H9 (cell line): ENCODE data around the gene PSAPL1. TPM values are rescaled to one million over a fixed set of nuclear protein-coding genes. Genes with fewer than 3 reads are reported as not detected.

Experiments used
- DNase-seq: peaks from one replicate; pipeline ENCODE4 v3.0.0-alpha.2; 2017
- H2AFZ ChIP-seq: one replicate; pipeline ENCODE4 v1.6.1; 2013; ENCODE audit warnings: mild to moderate bottlenecking, low read length, control low read depth, moderate library complexity
- H2AK5ac ChIP-seq: 2 replicates; pipeline ENCODE4 v1.6.1; 2013; ENCODE audit warnings: low read length, control low read depth, mixed read lengths; ENCODE audit not compliant: insufficient read length
- H2BK120ac ChIP-seq: one replicate; pipeline ENCODE4 v1.6.1; 2013; ENCODE audit warnings: low read depth, mild to moderate bottlenecking, low read length, control low read depth, inconsistent platforms; ENCODE audit not compliant: poor library complexity, severe bottlenecking
- H2BK12ac ChIP-seq: 2 replicates; pipeline ENCODE4 v1.6.1; 2013; ENCODE audit warnings: low read length, control low read depth, mixed read lengths, low read depth; ENCODE audit not compliant: insufficient read length
- H2BK15ac ChIP-seq: 2 replicates; pipeline ENCODE4 v1.6.1; 2013; ENCODE audit warnings: low read depth, low read length, control low read depth
- H2BK20ac ChIP-seq: one replicate; pipeline ENCODE4 v1.6.1; 2013; ENCODE audit warnings: low read depth, mild to moderate bottlenecking, low read length, control low read depth, inconsistent platforms; ENCODE audit not compliant: poor library complexity, severe bottlenecking
- H2BK5ac ChIP-seq: 2 replicates; pipeline ENCODE4 v1.6.1; 2013; ENCODE audit warnings: low read length, control low read depth, mixed read lengths; ENCODE audit not compliant: insufficient read length
- H3K14ac ChIP-seq: 2 replicates; pipeline ENCODE4 v1.6.1; 2013; ENCODE audit warnings: low read length, control low read depth; ENCODE audit not compliant: insufficient read depth
- H3K18ac ChIP-seq: 2 replicates; pipeline ENCODE4 v1.6.1; 2013; ENCODE audit warnings: low read depth, mild to moderate bottlenecking, mixed read lengths, low read length, control low read depth; ENCODE audit not compliant: insufficient read length
- H3K23ac ChIP-seq: 2 replicates; pipeline ENCODE4 v1.6.1; 2013; ENCODE audit warnings: low read length, control low read depth, mixed read lengths, low read depth; ENCODE audit not compliant: insufficient read length
- H3K23me2 ChIP-seq: 2 replicates; pipeline ENCODE4 v1.6.1; 2013; ENCODE audit warnings: low read depth, mild to moderate bottlenecking, mixed read lengths, low read length, control low read depth; ENCODE audit not compliant: insufficient read length, poor library complexity, severe bottlenecking
- H3K27ac ChIP-seq: 2 replicates; pipeline ENCODE4 v1.5.1; 2013; ENCODE audit warnings: low read length, control low read depth, mixed read lengths, low read depth; ENCODE audit not compliant: insufficient read length
- H3K27me3 ChIP-seq: 2 replicates; pipeline ENCODE4 v1.6.1; 2013; ENCODE audit warnings: low read length, control low read depth, inconsistent platforms; ENCODE audit not compliant: insufficient read depth
- H3K4ac ChIP-seq: 2 replicates; pipeline ENCODE4 v1.6.1; 2013; ENCODE audit warnings: low read depth, mild to moderate bottlenecking, control low read depth, inconsistent platforms, low read length, moderate library complexity
- H3K4me1 ChIP-seq: 2 replicates; pipeline ENCODE4 v1.6.1; 2013; ENCODE audit warnings: low read length, control low read depth, inconsistent platforms; ENCODE audit not compliant: insufficient read depth
- H3K4me2 ChIP-seq: 2 replicates; pipeline ENCODE4 v1.6.1; 2013; ENCODE audit warnings: low read length, control low read depth, mixed read lengths; ENCODE audit not compliant: insufficient read length, insufficient read depth
- H3K56ac ChIP-seq: 2 replicates; pipeline ENCODE4 v1.6.1; 2013; ENCODE audit warnings: low read depth, mild to moderate bottlenecking, mixed read lengths, low read length, control low read depth; ENCODE audit not compliant: insufficient read length
- H3K79me1 ChIP-seq: 2 replicates; pipeline ENCODE4 v1.6.1; 2013; ENCODE audit warnings: low read depth, mild to moderate bottlenecking, moderate library complexity, low read length, control low read depth, inconsistent platforms; ENCODE audit not compliant: insufficient read depth, poor library complexity, severe bottlenecking
- H3K79me2 ChIP-seq: 2 replicates; pipeline ENCODE4 v1.6.1; 2013; ENCODE audit warnings: low read length, control low read depth, inconsistent platforms; ENCODE audit not compliant: insufficient read depth
- H3K9ac ChIP-seq: 2 replicates; pipeline ENCODE4 v1.6.1; 2013; ENCODE audit warnings: low read length, control low read depth, mixed read lengths; ENCODE audit not compliant: insufficient read length; ENCODE audit errors: extremely low read depth
- H3K9me3 ChIP-seq: one replicate; pipeline ENCODE4 v1.6.1; 2013; ENCODE audit warnings: low read depth, low read length, inconsistent platforms; ENCODE audit not compliant: control insufficient read depth
- H3T11ph ChIP-seq: one replicate; pipeline ENCODE4 v1.6.1; 2013; ENCODE audit warnings: mild to moderate bottlenecking, low read length, control low read depth, inconsistent platforms
- H4K20me1 ChIP-seq: one replicate; pipeline ENCODE4 v1.6.1; 2013; ENCODE audit not compliant: control insufficient read depth, insufficient read length, insufficient read depth
- H4K5ac ChIP-seq: 2 replicates; pipeline ENCODE4 v1.6.1; 2013; ENCODE audit warnings: low read depth, mild to moderate bottlenecking, mixed read lengths, low read length, control low read depth; ENCODE audit not compliant: insufficient read length
- H4K8ac ChIP-seq: replicated peaks from 2 replicates; pipeline ENCODE4 v1.6.1; 2013; ENCODE audit warnings: low read length, control low read depth, mixed read lengths, low read depth; ENCODE audit not compliant: insufficient read length
- H4K91ac ChIP-seq: 2 replicates; pipeline ENCODE4 v1.6.1; 2013; ENCODE audit warnings: low read depth, mild to moderate bottlenecking, moderate library complexity, mixed read lengths, low read length, control low read depth; ENCODE audit not compliant: insufficient read length
- H3K27ac Mint-ChIP-seq, 3 experiments: 2 replicates in 2 of 3; 3 replicates in 1 of 3; pipeline ENCODE4 v1.8.0; 2020 to 2021; ENCODE audit warnings: mixed read lengths in 3 of 3, mild to moderate bottlenecking in 1 of 3, moderate library complexity in 1 of 3
- H3K27me3 Mint-ChIP-seq: 2 replicates; pipeline ENCODE4 v1.8.0; 2021; ENCODE audit warnings: low read depth, mild to moderate bottlenecking, moderate library complexity, mixed read lengths
- H3K36me3 Mint-ChIP-seq, 3 experiments: 2 replicates in 2 of 3; 3 replicates in 1 of 3; pipeline ENCODE4 v1.8.0; 2020 to 2021; ENCODE audit warnings: low read depth in 3 of 3, mixed read lengths in 3 of 3; ENCODE audit not compliant: insufficient read depth in 1 of 3
- H3K4me1 Mint-ChIP-seq, 2 experiments: 2 replicates each; pipeline ENCODE4 v1.8.0; 2020; ENCODE audit warnings: mixed read lengths in 2 of 2
- H3K4me3 Mint-ChIP-seq, 2 experiments: 2 replicates in 1 of 2; 3 replicates in 1 of 2; pipeline ENCODE4 v1.8.0; 2020 to 2021; ENCODE audit warnings: mild to moderate bottlenecking in 2 of 2, mixed read lengths in 2 of 2, moderate library complexity in 1 of 2
- H3K9me3 Mint-ChIP-seq, 2 experiments: 2 replicates in 1 of 2; 3 replicates in 1 of 2; pipeline ENCODE4 v1.8.0; 2020; ENCODE audit warnings: mild to moderate bottlenecking in 2 of 2, mixed read lengths in 2 of 2, moderate library complexity in 1 of 2
- WGBS: extraction: QIAGEN DNeasy Blood & Tissue Kit; methylation state at CpG from one replicate; pipeline ENCODE4 v1.1.7; 2013; ENCODE audit warnings: missing lambda C conversion rate, low lambda C conversion rate, mixed read lengths; ENCODE audit not compliant: insufficient read length; ENCODE audit errors: extremely low coverage; 5-methylcytosine and 5-hydroxymethylcytosine counted together
- total RNA-seq: library from RNA; stranded (reverse); gene quantifications from 2 replicates; pipeline ENCODE4 v1.2.1, GENCODE V29; 2021
- TF ChIP-seq, protein P1 (sequence below): fragments of 200-600 bp; sonication (generic); conservative IDR thresholded peaks from 3 replicates; pipeline ENCODE4 v1.8.0; 2021; ENCODE audit warnings: antibody characterized with exemption, mild to moderate bottlenecking

The PSAPL1 gene
- total RNA-seq, 1 experiment from 2014 or later: 0.04 TPM

DNA sequence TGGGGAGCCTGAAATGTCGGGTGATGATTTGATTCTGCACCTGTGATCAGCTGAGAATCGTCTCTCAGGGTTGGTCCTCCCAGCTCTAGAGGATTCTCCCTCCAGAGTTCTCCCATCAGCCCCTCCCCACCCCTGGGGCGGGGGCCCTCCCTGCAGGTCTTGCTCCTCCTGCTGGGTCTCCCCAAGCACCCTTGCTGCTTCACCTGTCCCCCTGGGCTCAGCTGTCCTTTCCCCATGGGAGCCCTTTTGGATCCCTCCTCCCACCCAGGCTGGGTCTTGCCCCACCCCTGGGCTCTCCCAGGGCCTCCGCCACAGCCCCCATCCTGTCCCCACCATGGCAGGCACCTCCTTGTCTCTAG, 22.2 kb downstream of the PSAPL1 start:
- Histone ChIP-seq H4K8ac (no peak overlapping the region), H4K20me1 (no peaks in the 10 kb centered on the region), H4K91ac (no peak overlapping the region), H2BK5ac (no peak overlapping the region), H3K23me2 (no peaks in the 10 kb centered on the region), H3K27me3 (peaks cover 39% of the 10 kb centered on the region), H3K27ac (no peak overlapping the region), H2BK120ac (no peak overlapping the region), H3K9ac (no peak overlapping the region), H2BK15ac (no peak overlapping the region), H3K4me1 (no peaks in the 10 kb centered on the region), H3K4me2 (no peak overlapping the region), H2BK20ac (no peak overlapping the region), H3K23ac (no peak overlapping the region), H3K79me2 (no peaks in the 10 kb centered on the region), H2BK12ac (no peak overlapping the region), H2AFZ (no peak overlapping the region), H3K4ac (no peak overlapping the region), H3T11ph (no peak overlapping the region), H3K56ac (no peak overlapping the region), H3K79me1 (no peaks in the 10 kb centered on the region), H3K14ac (no peak overlapping the region), H2AK5ac (no peak overlapping the region), H4K5ac (no peak overlapping the region), H3K18ac (no peak overlapping the region), H3K9me3 (no peaks in the 10 kb centered on the region)
- Mint-ChIP-seq H3K9me3 (peaks cover 11 to 18% of the 10 kb centered on the region in 2 experiments), H3K4me3 (no peak overlapping the region), H3K4me1 (peaks cover 32 to 40% of the 10 kb centered on the region in 2 experiments), H3K27me3 (peaks cover 97% of the 10 kb centered on the region), H3K36me3 (peaks cover 0 to 8% (median 0%) of the 10 kb centered on the region in 3 experiments; a peak in 1 of 7 replicates), H3K27ac (no peak overlapping the region)
- DNase-seq: no peak
- no CpG with 5 or more reads among the region's 4 CpGs for WGBS
- TF ChIP-seq, protein P1, sequence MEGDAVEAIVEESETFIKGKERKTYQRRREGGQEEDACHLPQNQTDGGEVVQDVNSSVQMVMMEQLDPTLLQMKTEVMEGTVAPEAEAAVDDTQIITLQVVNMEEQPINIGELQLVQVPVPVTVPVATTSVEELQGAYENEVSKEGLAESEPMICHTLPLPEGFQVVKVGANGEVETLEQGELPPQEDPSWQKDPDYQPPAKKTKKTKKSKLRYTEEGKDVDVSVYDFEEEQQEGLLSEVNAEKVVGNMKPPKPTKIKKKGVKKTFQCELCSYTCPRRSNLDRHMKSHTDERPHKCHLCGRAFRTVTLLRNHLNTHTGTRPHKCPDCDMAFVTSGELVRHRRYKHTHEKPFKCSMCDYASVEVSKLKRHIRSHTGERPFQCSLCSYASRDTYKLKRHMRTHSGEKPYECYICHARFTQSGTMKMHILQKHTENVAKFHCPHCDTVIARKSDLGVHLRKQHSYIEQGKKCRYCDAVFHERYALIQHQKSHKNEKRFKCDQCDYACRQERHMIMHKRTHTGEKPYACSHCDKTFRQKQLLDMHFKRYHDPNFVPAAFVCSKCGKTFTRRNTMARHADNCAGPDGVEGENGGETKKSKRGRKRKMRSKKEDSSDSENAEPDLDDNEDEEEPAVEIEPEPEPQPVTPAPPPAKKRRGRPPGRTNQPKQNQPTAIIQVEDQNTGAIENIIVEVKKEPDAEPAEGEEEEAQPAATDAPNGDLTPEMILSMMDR: no peak
